HT1080 (cell line): ENCODE measurements around the gene TBC1D20. TPM values are rescaled to one million over a fixed set of nuclear protein-coding genes. Genes with fewer than 3 reads are reported as not detected.

ENCODE experiments used
- DNase-seq: peaks from one replicate; pipeline ENCODE4 v3.0.0-alpha.2; 2015; ENCODE audit warnings: low read depth
- total RNA-seq: library from RNA; depleted of rRNA; stranded (reverse); fragments of >200 nt; shearing (Covaris generic); gene quantifications from 2 replicates; pipeline ENCODE4 v1.2.3, GENCODE V29; 2014

The TBC1D20 gene
- total RNA-seq, 1 experiment from 2014 or later = 25.2 TPM

DNA sequence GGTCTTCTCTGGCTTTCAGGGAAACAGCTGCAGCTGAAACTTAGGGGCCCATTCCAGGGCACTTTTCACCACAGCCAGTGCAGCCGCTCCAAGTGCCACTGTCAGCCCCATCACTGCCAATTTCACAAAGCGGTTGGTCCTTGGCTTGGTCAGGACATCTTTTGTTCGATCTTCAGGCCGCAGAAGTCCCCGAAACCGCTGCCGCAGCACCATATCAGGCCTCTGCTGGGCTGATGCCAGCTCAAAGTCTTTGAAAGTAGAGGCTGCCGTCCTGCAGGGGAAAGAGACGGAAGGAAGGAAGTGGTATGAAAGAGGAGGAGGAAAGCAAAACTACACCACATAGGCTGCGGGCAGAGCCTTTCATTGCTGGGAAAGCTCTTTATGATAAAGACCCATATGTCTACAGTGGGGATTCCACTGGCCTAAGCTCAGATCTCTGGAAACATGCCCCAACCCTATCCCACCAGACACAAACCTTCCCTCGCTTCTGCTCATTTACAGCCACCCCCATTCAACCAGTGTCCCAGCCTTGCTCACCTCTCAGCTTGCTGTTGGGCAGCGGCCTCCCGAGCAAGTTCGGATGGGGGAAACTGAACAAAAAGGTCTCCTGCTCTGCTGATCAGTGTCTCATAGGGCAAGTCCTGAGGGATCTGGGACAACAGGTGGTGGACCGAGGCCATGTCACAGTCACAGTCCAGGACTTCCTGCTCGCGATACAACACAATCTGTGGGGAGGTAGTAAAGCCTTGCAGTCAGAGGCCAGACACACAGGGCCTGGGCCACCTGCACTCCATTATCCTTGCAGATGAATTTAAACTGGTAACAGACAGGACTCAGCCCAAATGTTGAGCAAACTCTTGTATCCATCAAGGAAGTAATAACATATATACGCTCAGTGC is 23.5 kb downstream of the TBC1D20 start:
- no peak for DNase-seq

DNA sequence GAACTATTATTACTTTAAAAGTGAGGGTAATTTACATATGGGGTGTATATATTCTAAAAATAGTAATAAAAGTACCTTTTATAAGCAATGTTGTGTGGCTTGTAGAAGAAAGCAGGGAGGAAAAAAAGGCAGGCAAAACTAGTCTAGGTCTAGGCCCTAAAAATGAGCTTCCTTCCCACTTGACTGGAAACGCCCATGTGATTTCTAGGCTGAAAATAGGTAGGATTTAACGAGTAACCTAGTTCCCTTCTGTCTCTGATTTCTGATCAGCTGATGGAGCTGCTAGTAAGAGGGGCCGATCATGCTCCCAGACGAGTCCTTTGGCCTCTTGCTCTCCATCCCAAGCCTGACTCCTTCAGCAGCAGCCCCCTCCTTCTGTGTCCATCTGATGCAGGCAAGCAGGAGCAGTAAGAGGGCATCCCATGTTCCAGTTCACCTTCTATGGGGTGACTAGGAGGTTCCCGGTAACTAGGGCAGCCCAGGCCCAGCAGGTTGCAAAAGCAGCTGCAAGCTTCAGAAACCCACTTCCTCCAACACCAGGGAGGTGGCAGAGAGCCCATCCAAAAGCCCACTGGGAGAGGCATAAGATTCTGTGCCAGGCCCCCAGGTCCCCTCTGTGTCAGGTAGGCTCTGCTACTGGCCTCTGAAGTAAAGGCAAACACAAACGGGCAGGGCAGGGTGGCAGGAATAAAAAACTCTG is 24.4 kb downstream of the TBC1D20 start:
- DNase-seq = no peak

GRCh38 chr20:436476-436875 is 25.9 kb downstream of the TBC1D20 start:
- DNase-seq = no peak

GRCh38 chr20:435558-435957 is 26.8 kb downstream of the TBC1D20 start:
- DNase-seq = no peak

DNA sequence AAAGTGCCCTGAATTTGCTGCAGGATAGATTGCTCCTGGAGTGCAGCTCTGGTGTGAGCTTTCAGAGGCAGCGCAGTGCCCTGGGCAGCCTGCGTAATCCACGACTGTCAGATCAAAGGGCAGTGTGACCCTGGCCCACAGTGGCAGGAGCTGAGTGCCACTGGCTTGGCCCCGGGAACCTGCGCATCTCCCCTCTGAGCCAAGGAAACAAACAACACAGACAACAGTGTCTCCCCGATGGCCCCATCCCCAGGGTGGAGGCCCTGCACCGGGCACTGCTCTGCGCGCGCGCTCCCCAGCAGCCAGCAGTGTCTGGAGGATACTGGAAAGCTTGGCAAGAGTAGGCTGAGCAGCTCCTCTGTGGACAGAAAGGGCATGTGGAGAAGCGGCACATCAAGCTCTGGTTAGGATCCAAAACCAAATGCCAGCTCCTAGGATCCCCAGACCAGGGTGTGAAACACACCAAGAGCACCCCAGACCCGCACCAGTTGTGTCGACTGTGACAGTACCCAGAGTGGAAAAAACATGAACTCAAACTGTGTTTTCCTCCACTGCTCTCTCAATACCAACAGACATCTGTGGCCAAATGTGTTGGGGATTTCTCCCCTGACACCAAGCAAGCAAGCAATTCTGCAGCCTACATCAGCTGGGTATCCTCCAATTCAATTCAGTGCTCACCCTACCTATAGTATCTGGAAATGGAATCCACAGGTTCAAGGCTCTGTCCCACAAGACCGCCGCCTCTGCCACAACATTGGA is 27.5 kb downstream of the TBC1D20 start:
- no peak for DNase-seq

- DNase-seq = no peak
Measured at GRCh38 chr20:434221-434620, 28.1 kb downstream of the TBC1D20 start.

DNA sequence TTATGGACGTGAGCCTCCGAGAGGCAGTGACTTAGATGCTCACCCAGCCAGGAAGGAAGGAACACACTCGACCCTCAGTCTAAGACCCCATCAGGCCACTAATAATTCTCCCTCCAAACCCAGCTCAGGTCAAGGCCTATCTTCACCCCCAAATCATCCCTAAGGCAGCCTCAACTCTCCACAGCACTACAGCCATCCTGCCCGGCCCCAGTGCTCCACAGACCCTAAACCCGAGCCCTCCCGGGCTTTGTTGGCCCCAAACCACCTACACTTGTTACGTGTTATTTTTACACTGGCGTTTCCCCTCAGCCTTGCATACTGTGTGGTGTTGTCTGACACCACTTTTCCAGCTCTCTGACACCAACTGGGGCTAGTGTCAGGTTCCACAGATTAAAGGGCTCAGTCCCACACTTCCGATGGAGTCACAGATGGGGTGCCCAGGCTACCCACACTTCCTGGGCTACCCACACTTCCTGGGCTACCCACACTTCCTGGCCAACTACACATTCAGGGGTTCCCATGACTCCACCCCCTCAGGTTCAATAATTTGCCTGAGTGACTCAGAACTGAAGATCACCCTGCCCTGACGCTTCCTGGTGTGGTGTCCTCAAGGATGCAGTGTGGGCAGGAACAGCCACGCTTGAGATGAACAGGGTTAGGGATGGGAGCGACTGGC is 28.9 kb downstream of the TBC1D20 start:
- peak; percentile 48 for DNase-seq

DNA sequence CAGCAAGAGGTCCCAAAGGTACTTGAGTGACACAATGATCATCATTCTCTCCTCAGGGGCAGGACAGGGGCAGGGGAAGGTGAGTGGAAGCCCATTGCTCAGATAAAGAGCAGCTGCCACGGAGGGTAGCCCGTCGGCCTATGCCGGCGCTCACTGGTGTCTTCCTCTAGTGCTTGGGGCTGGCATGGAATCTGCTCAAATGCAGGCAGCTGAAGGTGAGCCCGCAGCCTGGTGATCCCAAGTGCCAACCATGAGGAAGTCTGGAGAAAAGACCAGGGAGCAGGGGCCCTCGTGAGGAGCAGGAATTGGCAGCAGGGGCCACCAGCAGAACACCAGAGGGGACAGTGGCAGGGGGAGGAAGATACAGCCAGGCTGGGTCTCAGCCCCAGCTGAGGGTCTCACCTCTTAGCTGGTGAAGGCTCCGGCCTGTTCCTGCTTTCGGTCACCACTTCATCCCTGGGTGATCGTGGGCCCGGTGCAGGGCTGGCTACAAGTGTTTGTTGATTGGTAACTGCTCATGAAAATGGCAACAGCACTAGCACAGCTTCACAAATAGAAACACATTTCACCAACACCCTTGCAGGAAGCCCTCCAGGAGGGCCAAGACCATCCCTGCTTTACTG is 29.5 kb downstream of the TBC1D20 start:
- DNase-seq = no peak

DNA sequence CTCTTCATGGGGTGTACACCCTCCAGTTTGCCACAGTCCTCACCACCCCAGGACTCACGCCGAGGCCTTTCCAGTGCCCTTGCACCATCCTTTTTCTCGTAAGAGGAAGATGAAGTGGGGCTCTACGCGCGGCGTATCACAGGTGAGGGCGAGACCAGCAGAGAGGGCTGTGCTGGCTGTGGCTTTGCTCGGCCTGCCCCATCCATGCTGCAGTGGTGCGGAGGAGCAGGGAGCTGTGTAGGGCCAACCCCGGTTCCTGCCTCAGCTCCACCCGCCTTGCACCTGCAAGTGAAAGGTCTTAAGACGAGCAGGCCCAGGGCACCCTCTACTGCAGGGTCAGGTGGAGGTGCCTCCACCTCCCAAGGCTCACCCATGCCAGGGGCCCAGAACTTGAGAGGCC is 30.1 kb downstream of the TBC1D20 start:
- no peak for DNase-seq

GRCh38 chr20:431012-431904 is 31.1 kb downstream of the TBC1D20 start:
- peak; percentile 75 for DNase-seq

GRCh38 chr20:430091-430999 is 32.0 kb downstream of the TBC1D20 start:
- no peak for DNase-seq

DNA sequence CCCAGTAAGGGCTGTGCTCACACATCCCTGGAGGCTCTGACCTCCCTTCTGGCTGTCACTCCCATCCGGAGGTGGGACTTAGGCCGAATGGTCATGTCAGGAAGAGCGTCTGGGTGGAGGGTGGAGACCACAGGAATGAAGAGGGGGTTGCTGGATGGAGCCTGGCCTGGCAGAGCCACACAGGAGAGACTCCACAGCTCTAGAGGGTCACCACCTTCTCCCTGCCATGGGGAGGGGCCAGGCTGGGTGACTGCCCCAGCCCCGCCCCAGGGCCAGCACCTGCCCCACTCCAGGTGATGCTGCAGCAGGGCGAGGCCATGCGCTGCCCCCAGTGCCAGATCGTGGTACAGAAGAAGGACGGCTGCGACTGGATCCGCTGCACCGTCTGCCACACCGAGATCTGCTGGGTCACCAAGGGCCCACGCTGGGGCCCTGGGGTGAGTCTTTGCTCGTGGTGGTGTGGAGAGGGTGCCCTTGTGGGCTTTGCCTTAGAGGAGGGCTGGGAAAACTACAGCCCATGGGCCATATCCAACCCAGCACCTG is 33.6 kb downstream of the TBC1D20 start:
- DNase-seq = no peak

GRCh38 chr20:427849-428657 is 34.3 kb downstream of the TBC1D20 start:
- DNase-seq = no peak

DNA sequence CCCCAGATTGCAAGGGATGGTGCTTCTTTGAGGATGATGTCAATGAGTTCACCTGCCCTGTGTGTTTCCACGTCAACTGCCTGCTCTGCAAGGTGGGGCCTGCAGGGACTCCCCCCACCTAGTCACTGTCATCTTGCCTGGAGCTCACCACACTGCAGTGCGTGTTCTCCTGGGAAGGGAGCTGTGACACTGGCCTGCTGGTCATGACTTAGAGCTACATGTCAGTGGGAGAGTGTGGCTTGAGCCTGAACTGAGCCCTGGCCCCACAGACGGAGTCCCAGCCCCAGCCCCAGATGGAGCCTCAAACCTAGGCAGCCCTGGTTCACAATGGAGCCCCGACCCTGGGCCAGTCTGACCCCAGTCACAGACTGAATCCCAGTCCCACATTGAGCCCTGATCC is 34.9 kb downstream of the TBC1D20 start:
- no peak for DNase-seq

DNA sequence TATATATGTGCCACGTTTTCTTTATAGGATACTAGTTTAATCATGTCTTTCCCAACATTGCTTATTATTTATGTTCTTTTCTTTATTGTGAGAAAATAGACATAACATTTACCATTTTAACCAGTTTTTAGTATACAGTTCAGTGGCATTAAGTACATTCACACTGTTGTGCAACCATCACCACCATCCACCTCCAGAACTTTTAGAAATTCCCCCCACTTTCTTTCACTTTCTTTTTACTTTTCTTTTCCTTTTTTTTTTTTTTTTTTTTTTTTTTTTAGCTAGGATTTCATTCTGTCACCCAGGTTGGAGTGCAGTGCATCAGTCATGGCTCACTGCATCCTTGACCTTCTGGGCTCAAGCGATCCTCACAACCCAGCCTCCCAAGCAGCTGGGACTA is 35.8 kb downstream of the TBC1D20 start:
- DNase-seq = no peak

GRCh38 chr20:421685-422250 is 40.6 kb downstream of the TBC1D20 start:
- DNase-seq = no peak
